Brain microvascular endothelial cell (primary cell): Measurements from ENCODE around the gene ZDHHC11B.

ENCODE experiments used
- DNase-seq: peaks from one replicate; pipeline ENCODE4 v3.0.0-alpha.2; 2020
- H3K27ac ChIP-seq: fragments of 250-450 bp; sonication (Bioruptor Pico); 2 replicates; pipeline ENCODE4 v1.5.1; 2020; ENCODE audit warnings: mild to moderate bottlenecking, moderate library complexity
- H3K27me3 ChIP-seq: fragments of 250-450 bp; sonication (Bioruptor Pico); replicated peaks from 2 replicates; pipeline ENCODE4 v1.5.1; 2020; ENCODE audit warnings: mild to moderate bottlenecking
- H3K36me3 ChIP-seq: fragments of 250-450 bp; sonication (Bioruptor Pico); replicated peaks from 2 replicates; pipeline ENCODE4 v1.5.1; 2020; ENCODE audit warnings: mild to moderate bottlenecking
- H3K4me3 ChIP-seq: 2 replicates; pipeline ENCODE4 v1.5.1; 2011; ENCODE audit warnings: low read depth, mild to moderate bottlenecking, control low read depth, low read length, moderate library complexity
- CTCF ChIP-seq: IDR thresholded peaks from 2 replicates; pipeline ENCODE4 v1.5.1; 2011; ENCODE audit warnings: low read depth, mild to moderate bottlenecking, moderate library complexity, low read length, control low read depth, inconsistent platforms; ENCODE audit errors: missing control alignments
- in situ Hi-C: cut with HindIII; loops from 2 replicates; pipeline ENCODE4 v1.10.0; 2017; ENCODE audit warnings: low sequenced_read_pairs, low pct_ligation_motif_present

ZDHHC11B gene

GRCh38 chr5:759781-760362 is 24.7 kb downstream of the ZDHHC11B start:
- Histone ChIP-seq H3K4me3 (no peak overlapping the region), H3K36me3 (no peaks in the 10 kb centered on the region), H3K27me3 (peaks cover 2% of the 10 kb centered on the region), H3K27ac (no peak overlapping the region)
- in situ Hi-C loops: no loop called here
- no peak for DNase-seq
- no peak for TF ChIP-seq CTCF

- no peak for TF ChIP-seq CTCF
- in situ Hi-C loops: no loop called here
- no peak overlapping the region for H3K4me3 ChIP-seq
- H3K27me3 ChIP-seq: peaks cover 2% of the 10 kb centered on the region
- no peak for DNase-seq
- H3K36me3 ChIP-seq: no peaks in the 10 kb centered on the region
- no peak overlapping the region for H3K27ac ChIP-seq
Observed at GRCh38 chr5:759111-759751, 25.3 kb downstream of the ZDHHC11B start.

GRCh38 chr5:758698-759053 is 25.9 kb downstream of the ZDHHC11B start:
- no peak overlapping the region for H3K27ac ChIP-seq
- no peak overlapping the region for H3K4me3 ChIP-seq
- in situ Hi-C loops: no loop called here
- no peak for DNase-seq
- H3K36me3 ChIP-seq: no peaks in the 10 kb centered on the region
- TF ChIP-seq CTCF: no peak
- peaks cover 2% of the 10 kb centered on the region for H3K27me3 ChIP-seq

GRCh38 chr5:757931-758697 is 26.4 kb downstream of the ZDHHC11B start:
- no peak for DNase-seq
- no peak overlapping the region for H3K27ac ChIP-seq
- H3K36me3 ChIP-seq: no peaks in the 10 kb centered on the region
- no peak for TF ChIP-seq CTCF
- no peak overlapping the region for H3K4me3 ChIP-seq
- peaks cover 2% of the 10 kb centered on the region for H3K27me3 ChIP-seq
- in situ Hi-C loops: no loop called here

DNA sequence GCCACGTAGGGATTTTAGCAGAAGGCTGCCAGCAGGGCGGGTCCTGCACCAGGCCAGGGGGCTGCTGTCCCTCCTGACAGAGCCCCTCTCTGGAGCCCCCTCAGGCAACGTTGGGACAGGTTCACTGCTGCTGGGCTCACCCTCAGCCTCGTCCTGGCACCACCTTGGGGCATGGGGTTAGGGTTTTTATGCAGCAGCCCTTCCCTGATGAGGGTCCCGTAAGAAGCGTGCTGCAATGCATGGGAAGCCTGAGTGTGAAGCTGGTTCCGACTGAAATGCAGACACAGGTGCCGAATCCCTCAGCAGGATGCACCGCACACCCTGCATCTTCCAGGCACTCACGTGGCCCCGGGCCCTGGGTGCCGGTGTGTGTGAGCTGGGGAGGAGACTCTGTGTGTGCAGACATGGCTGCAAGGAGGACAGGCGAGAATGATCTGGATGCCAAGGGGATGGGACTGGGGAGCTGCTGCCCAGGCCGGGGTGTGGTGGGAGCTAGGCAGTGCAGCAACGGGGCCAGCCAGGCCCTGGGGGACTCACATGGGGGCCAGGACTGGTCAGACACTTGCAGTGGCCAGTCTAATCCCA is 27.1 kb downstream of the ZDHHC11B start:
- Histone ChIP-seq H3K36me3 (no peaks in the 10 kb centered on the region), H3K27ac (no peak overlapping the region), H3K27me3 (peaks cover 2% of the 10 kb centered on the region), H3K4me3 (no peak overlapping the region)
- TF ChIP-seq CTCF: no peak
- in situ Hi-C loops: no loop called here
- DNase-seq: no peak
